Lower leg skin (tissue), 4 donors: ENCODE results near the gene TBC1D21. TPM values are rescaled to one million over a fixed set of nuclear protein-coding genes. Genes with fewer than 3 reads are reported as not detected.

Source experiments
- DNase-seq, 2 donors: peaks; one replicate each; pipeline ENCODE4 v3.0.0-alpha.2; 2019; ENCODE audit warnings: low spot score in 2 of 2
- H3K4me3 ChIP-seq: fragments of 200-600 bp; sonication (generic); 2 replicates; pipeline ENCODE4 v1.5.1; 2017; ENCODE audit warnings: mild to moderate bottlenecking, low read depth; ENCODE audit not compliant: poor library complexity, severe bottlenecking
- CTCF ChIP-seq, 3 donors: fragments of 450-650 bp; IDR thresholded peaks; one replicate each; pipeline ENCODE4 v1.5.1; 2016; ENCODE audit warnings: antibody characterized with exemption in 3 of 3, mild to moderate bottlenecking in 3 of 3, moderate library complexity in 2 of 3
- POLR2A ChIP-seq, 2 donors: fragments of 450-650 bp; IDR thresholded peaks; one replicate each; pipeline ENCODE4 v1.6.1; 2016 to 2017; ENCODE audit warnings: antibody characterized with exemption in 2 of 2, mild to moderate bottlenecking in 1 of 2, moderate library complexity in 1 of 2
- WGBS, 2 donors: methylation state at CpG; one replicate each; pipeline ENCODE4 v1.1.5; 2018; 5-methylcytosine and 5-hydroxymethylcytosine counted together
- intact Hi-C: fragments of 100-400 bp; cut with DNase I; formaldehyde crosslinking; loops from one replicate; pipeline ENCODE4 v1.15.0; 2023; ENCODE audit warnings: low total_unique reads
- total RNA-seq, 4 donors: library from RNA; depleted of rRNA; stranded (reverse); fragments of >200 nt; gene quantifications; one replicate each; pipeline ENCODE4 v1.1.0, GENCODE V29; 2016

The TBC1D21 gene
- total RNA-seq, 4 donors from 2014 or later: not detected

- WGBS, 2 donors: 85 to 97% methylated on average over 3 of the region's 3 CpGs
- DNase-seq: no peak
Measured at GRCh38 chr15:73918784-73919183, 45.4 kb downstream of the TBC1D21 start.

GRCh38 chr15:73919706-73920105 lies 46.3 kb downstream of the TBC1D21 start:
- 85 to 91% methylated on average over 6 of the region's 6 CpGs for WGBS, 2 donors
- intact Hi-C loops: no loop called here
- DNase-seq: no peak
- no peak overlapping the region for H3K4me3 ChIP-seq
- TF ChIP-seq CTCF (IDR thresholded peaks at IDR 0.05) (no peak), POLR2A (IDR thresholded peaks at IDR 0.05) (no peak)

More at GRCh38 chr15:73918784-73919183, 45.4 kb downstream of the TBC1D21 start:
- TF ChIP-seq CTCF (IDR thresholded peaks at IDR 0.05) (no peak), POLR2A (IDR thresholded peaks at IDR 0.05) (no peak)
- intact Hi-C loops: no loop called here
- H3K4me3 ChIP-seq: no peak overlapping the region

DNA sequence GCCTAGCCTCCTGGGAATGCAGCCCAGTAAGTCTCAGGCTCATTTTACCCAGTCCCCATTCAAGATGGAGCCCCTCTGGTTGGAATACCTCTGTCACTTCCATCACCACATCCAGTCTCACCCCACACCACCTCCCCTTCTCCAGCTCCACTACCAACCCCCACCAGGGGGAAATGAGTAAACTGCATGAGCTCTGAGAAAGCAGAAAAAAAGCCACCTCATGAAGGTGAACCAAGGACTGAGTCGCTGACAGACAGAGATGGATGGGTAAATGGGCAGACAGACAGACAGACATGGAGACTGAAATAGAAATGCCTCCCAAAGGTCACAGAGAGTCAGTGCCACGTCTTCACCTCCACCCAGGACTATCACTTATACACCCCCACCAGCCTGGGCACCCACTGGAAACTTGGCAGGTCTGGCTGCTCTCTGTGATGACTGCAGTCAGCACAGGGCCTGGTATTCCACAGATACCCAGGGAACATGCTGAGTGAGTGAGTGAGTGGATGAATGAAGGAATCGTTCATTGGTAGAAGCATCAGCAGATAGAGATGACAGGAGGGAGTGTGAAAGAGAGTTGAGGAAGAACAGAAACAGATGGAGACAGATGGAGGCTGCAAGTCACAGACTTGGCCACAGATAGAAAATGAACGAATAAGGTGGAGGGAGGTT lies 48.0 kb downstream of the TBC1D21 start:
- DNase-seq: no peak
- TF ChIP-seq POLR2A (IDR thresholded peaks at IDR 0.05) (no peak), CTCF (IDR thresholded peaks at IDR 0.05) (no peak)
- intact Hi-C loops: no loop called here
- WGBS, 2 donors: 78% methylated on average over 4 of the region's 4 CpGs
- no peak overlapping the region for H3K4me3 ChIP-seq

GRCh38 chr15:73922186-73923151 lies 49.1 kb downstream of the TBC1D21 start:
- WGBS, 2 donors: 37 to 42% methylated on average over 18 to 19 of the region's 19 CpGs
- TF ChIP-seq CTCF (IDR thresholded peaks at IDR 0.05): no peak
- no peak for TF ChIP-seq POLR2A (IDR thresholded peaks at IDR 0.05)
- DNase-seq: no peak
- intact Hi-C loops: no loop called here
- H3K4me3 ChIP-seq: no peak overlapping the region

GRCh38 chr15:73923156-73923487 lies 49.8 kb downstream of the TBC1D21 start:
- TF ChIP-seq POLR2A (IDR thresholded peaks at IDR 0.05) (no peak), CTCF (IDR thresholded peaks at IDR 0.05) (no peak)
- no peak for DNase-seq
- no peak overlapping the region for H3K4me3 ChIP-seq
- intact Hi-C loops: no loop called here
- 54 to 60% methylated on average over 4 to 7 of the region's 7 CpGs for WGBS, 2 donors
